Raji (cell line): ENCODE results near the gene CCDC157.

Experiments used
- POLR2A ChIP-seq: IDR thresholded peaks from 2 replicates; pipeline ENCODE4 v1.6.1; 2011; ENCODE audit warnings: low read depth, low read length, control low read depth; ENCODE audit not compliant: insufficient read depth

The CCDC157 gene

GRCh38 chr22:30425616-30426387 is 69.0 kb downstream of the CCDC157 start, which contains the start of gene MTFP1:
MTFP1 (plus strand) TSS chr22:30425768; CDS start chr22:30425880, 112 bp downstream.
- TF ChIP-seq POLR2A: peak; percentile 77
